K562 (cell line): ENCODE results near the gene ACP5. TPM values are rescaled to one million over a fixed set of nuclear protein-coding genes. Genes with fewer than 3 reads are reported as not detected.

Source experiments
- ATF7 ChIP-seq: fragments of 450-650 bp; IDR thresholded peaks from 2 replicates; pipeline ENCODE4 v1.7.1; 2014; ENCODE audit warnings: mild to moderate bottlenecking, moderate library complexity
- BCL6 ChIP-seq: fragments of 250-450 bp; sonication (Bioruptor Pico); IDR thresholded peaks from 2 replicates; pipeline ENCODE4 v1.4.0; 2020
- LARP7 ChIP-seq: fragments of 450-650 bp; IDR thresholded peaks from 2 replicates; pipeline ENCODE4 v1.6.1; 2016
- LEF1 ChIP-seq: fragments of 450-650 bp; IDR thresholded peaks from 2 replicates; pipeline ENCODE4 v1.6.1; 2016; ENCODE audit warnings: mild to moderate bottlenecking
- MAFG ChIP-seq: fragments of 450-650 bp; conservative IDR thresholded peaks from 2 replicates; pipeline ENCODE4 v1.6.1; 2016; ENCODE audit warnings: missing genetic modification characterization, missing compliant biosample characterization
- MBD2 ChIP-seq: sonication (generic); IDR thresholded peaks from 2 replicates; pipeline ENCODE4 v1.6.1; 2016; ENCODE audit warnings: low read depth, borderline replicate concordance
- MIER1 ChIP-seq: fragments of 450-650 bp; IDR thresholded peaks from 2 replicates; pipeline ENCODE4 v1.6.1; 2016; ENCODE audit warnings: antibody characterized with exemption, mild to moderate bottlenecking, low read depth
- NBN ChIP-seq: fragments of 450-650 bp; IDR thresholded peaks from 2 replicates; pipeline ENCODE4 v1.6.1; 2016; ENCODE audit warnings: low read depth, mild to moderate bottlenecking
- NCOA6 ChIP-seq: fragments of 450-650 bp; IDR thresholded peaks from 2 replicates; pipeline ENCODE4 v1.6.1; 2017; ENCODE audit warnings: mild to moderate bottlenecking
- POLR2AphosphoS2 ChIP-seq: IDR thresholded peaks from 2 replicates; pipeline ENCODE4 v1.6.1; 2012; ENCODE audit warnings: low read length, improper control_type of control experiment
- SMAD4 ChIP-seq: fragments of 250-450 bp; sonication (Bioruptor Pico); conservative IDR thresholded peaks from 2 replicates; pipeline ENCODE4 v1.8.0; 2021; ENCODE audit warnings: inconsistent platforms, mild to moderate bottlenecking, moderate library complexity
- SP1 ChIP-seq: sonication (generic); formaldehyde crosslinking; IDR thresholded peaks from 2 replicates; pipeline ENCODE4 v1.8.1; 2022; ENCODE audit warnings: mild to moderate bottlenecking, missing genetic modification reagents
- ZNF184 ChIP-seq: sonication (generic); formaldehyde crosslinking; IDR thresholded peaks from 2 replicates; pipeline ENCODE4 v1.5.0; 2020; ENCODE audit warnings: missing genetic modification reagents
- ZNF232 ChIP-seq: sonication (generic); formaldehyde crosslinking; IDR thresholded peaks from 2 replicates; pipeline ENCODE4 v1.8.0; 2022; ENCODE audit warnings: mild to moderate bottlenecking, missing genetic modification reagents
- ZNF449 ChIP-seq: fragments of 250-450 bp; sonication (Bioruptor Pico); IDR thresholded peaks from 2 replicates; pipeline ENCODE4 v1.8.0; 2022; ENCODE audit warnings: moderate library complexity, mild to moderate bottlenecking, inconsistent platforms
- polyA plus RNA-seq, 8 experiments: library from polyadenylated mRNA; depleted of rRNA in 4 of 8; stranded (reverse) in 5 of 8; unstranded in 3 of 8; fragments of >200 nt; fragmentation: Nextera tagmentation in 2 of 8; fragmentation: Illumina TruSeq in 1 of 8; extraction: Ambion mirVana in 2 of 8; extraction: Trizol in 1 of 8; gene quantifications; 2 replicates each; pipeline versions ENCODE4 v1.2.1 to v1.2.3, GENCODE V29; 2011 to 2014; ENCODE audit warnings: inconsistent platforms in 1 of 8, missing spikeins in 1 of 8
- total RNA-seq, 7 experiments: library from RNA; depleted of rRNA in 6 of 7; stranded (reverse); fragments of >200 nt in 6 of 7; fragmentation: Illumina TruSeq in 2 of 7; extraction: Trizol in 2 of 7; gene quantifications; 2 replicates each; pipeline versions ENCODE4 v1.2.1 to v1.2.3, GENCODE V29; 2011 to 2021; ENCODE audit warnings: low replicate concordance in 1 of 7
- TF ChIP-seq, protein P1 (sequence below): fragments of 450-650 bp; IDR thresholded peaks from 2 replicates; pipeline ENCODE4 v1.6.1; 2014; ENCODE audit warnings: low read depth, mild to moderate bottlenecking, moderate library complexity, borderline replicate concordance
- TF ChIP-seq, protein P2 (sequence below), 2 experiments: fragments of 450-650 bp; formaldehyde crosslinking in 1 of 2; IDR thresholded peaks; 2 replicates each; pipeline versions ENCODE4 v1.4.0 to v1.6.1; 2014 to 2020; ENCODE audit warnings: mild to moderate bottlenecking in 2 of 2, borderline replicate concordance in 1 of 2, low read depth in 1 of 2

ACP5 gene
- total and polyA plus RNA-seq, 9 of the 15 experiments (the other 6 are each of a cell fraction or from before 2014, with no cell fraction given) = 0.06 to 1.1 (median 0.31) TPM; not detected in 1

DNA sequence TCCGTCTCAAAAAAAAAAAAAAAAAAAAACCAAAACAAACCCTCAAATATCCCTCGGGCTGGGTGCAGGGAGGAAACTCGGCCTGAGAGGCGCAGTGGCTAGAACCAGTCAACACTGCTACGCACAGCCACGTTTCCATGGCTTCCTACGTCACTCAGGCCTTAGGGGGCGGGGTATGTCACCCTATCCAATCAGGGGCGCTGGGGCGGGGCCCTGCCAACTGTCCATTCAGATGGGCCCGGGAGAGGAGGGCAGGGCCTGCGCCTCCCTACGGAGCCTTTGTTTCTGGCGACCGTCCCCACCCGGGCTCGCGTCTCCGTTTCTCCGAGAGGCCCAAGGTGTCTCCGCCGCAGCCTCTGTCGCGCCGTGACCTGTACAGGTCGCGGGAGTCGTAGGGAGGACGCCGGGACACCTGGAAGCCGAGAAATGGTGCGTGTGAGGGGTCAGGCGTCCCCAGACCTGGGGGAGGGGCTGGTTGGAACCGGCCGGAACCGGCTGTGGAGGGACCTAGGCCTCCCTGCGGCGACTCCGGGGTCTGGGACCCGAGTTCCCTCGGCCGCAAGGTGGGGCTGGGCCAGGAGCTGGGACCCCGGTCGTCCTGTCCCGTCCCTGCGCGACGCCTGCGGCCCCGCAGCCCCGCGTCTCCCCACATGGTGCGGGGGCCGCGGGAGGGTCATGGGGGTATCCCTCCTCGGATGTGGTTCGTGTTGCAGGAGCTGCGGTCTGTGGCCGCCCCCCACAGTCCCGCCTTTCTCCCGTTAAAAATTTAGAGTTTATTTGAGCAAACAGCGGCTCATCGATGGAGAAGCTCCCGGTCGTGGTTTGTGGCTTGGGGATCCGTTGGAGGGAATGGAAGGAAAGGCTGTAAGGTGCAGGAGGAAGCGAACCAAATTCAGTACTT lies 20.0 kb upstream of the ACP5 start, which contains the start of gene ZNF627 (continued):
- TF ChIP-seq NCOA6 (no peak), LARP7 (peak; percentile 77; the same call in 1 of the 2 replicates), ZNF449 (no peak), LEF1 (peak; percentile 85), MIER1 (no peak), SP1 (CRISPR knock-in tag) (peak; percentile 92), ATF7 (peak; percentile 81; the same call in 1 of the 2 replicates), BCL6 (CRISPR knock-in tag) (no peak), MBD2 (peak; percentile 72), SMAD4 (CRISPR knock-in tag) (peak; percentile 81), NBN (peak; percentile 72; the same call in 1 of the 2 replicates), ZNF232 (CRISPR knock-in tag) (0 out of 2 replicates have a peak, but pooled peaks have one; percentile 50), ZNF184 (CRISPR knock-in tag) (no peak), POLR2AphosphoS2 (peak; percentile 71; the same call in 1 of the 2 replicates), MAFG (tag) (no peak)
- TF ChIP-seq, protein P1, sequence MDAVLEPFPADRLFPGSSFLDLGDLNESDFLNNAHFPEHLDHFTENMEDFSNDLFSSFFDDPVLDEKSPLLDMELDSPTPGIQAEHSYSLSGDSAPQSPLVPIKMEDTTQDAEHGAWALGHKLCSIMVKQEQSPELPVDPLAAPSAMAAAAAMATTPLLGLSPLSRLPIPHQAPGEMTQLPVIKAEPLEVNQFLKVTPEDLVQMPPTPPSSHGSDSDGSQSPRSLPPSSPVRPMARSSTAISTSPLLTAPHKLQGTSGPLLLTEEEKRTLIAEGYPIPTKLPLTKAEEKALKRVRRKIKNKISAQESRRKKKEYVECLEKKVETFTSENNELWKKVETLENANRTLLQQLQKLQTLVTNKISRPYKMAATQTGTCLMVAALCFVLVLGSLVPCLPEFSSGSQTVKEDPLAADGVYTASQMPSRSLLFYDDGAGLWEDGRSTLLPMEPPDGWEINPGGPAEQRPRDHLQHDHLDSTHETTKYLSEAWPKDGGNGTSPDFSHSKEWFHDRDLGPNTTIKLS = peak; percentile 72; the same call in 1 of the 2 replicates
- TF ChIP-seq, protein P2, sequence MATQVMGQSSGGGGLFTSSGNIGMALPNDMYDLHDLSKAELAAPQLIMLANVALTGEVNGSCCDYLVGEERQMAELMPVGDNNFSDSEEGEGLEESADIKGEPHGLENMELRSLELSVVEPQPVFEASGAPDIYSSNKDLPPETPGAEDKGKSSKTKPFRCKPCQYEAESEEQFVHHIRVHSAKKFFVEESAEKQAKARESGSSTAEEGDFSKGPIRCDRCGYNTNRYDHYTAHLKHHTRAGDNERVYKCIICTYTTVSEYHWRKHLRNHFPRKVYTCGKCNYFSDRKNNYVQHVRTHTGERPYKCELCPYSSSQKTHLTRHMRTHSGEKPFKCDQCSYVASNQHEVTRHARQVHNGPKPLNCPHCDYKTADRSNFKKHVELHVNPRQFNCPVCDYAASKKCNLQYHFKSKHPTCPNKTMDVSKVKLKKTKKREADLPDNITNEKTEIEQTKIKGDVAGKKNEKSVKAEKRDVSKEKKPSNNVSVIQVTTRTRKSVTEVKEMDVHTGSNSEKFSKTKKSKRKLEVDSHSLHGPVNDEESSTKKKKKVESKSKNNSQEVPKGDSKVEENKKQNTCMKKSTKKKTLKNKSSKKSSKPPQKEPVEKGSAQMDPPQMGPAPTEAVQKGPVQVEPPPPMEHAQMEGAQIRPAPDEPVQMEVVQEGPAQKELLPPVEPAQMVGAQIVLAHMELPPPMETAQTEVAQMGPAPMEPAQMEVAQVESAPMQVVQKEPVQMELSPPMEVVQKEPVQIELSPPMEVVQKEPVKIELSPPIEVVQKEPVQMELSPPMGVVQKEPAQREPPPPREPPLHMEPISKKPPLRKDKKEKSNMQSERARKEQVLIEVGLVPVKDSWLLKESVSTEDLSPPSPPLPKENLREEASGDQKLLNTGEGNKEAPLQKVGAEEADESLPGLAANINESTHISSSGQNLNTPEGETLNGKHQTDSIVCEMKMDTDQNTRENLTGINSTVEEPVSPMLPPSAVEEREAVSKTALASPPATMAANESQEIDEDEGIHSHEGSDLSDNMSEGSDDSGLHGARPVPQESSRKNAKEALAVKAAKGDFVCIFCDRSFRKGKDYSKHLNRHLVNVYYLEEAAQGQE (IDR thresholded peaks at IDR 0.05; ENCODE audit: borderline replicate concordance) = peak; percentile 99
- TF ChIP-seq, protein P2 (CRISPR knock-in tag; IDR thresholded peaks at IDR 0.05; ENCODE audit: low read depth) = peak; percentile 65; the same call in 1 of the 2 replicates
